ENCODE results near the gene ZSWIM3.
"Not testable (repeated sequence)": the region's sequence is repeated elsewhere in the genome, so short reads cannot be mapped to it uniquely, and the experiment has no call there.

Gene ZSWIM3

GRCh38 chr20:45823949-45824835, 33.2 kb upstream of the ZSWIM3 start:
- H3K4me3 ChIP-seq (ENCODE audit: low read length): no peak overlapping the region
- no peaks in the 10 kb centered on the region for H3K9me3 ChIP-seq (ENCODE audit: low read length)
- H2AFZ ChIP-seq (ENCODE audit: low read depth, low read length): no peak overlapping the region
- no peaks in the 10 kb centered on the region for H3K36me3 ChIP-seq (ENCODE audit: insufficient read depth, low read length)
- peaks cover 7% of the 10 kb centered on the region for H3K4me1 ChIP-seq (ENCODE audit: insufficient read depth, low read length)
- no peaks in the 10 kb centered on the region for H3K27me3 ChIP-seq (ENCODE audit: insufficient read depth, low read length)

GRCh38 chr20:45826381-45827019, 30.9 kb upstream of the ZSWIM3 start:
- H3K27me3 ChIP-seq (ENCODE audit: insufficient read depth, low read length): no peaks in the 10 kb centered on the region
- H3K36me3 ChIP-seq (ENCODE audit: insufficient read depth, low read length): no peaks in the 10 kb centered on the region
- no peaks in the 10 kb centered on the region for H3K9me3 ChIP-seq (ENCODE audit: low read length)
- peaks cover 7% of the 10 kb centered on the region for H3K4me1 ChIP-seq (ENCODE audit: insufficient read depth, low read length)
- H3K4me3 ChIP-seq (ENCODE audit: low read length): no peak overlapping the region
- H2AFZ ChIP-seq (ENCODE audit: low read depth, low read length): no peak overlapping the region

- H3K4me3 ChIP-seq (ENCODE audit: low read length): no peak within 1 kb of the TSS
These were observed 30.3 kb upstream of the ZSWIM3 start, which contains the start of gene TNNC2 for GRCh38 chr20:45827030-45827652. TNNC2 (minus strand) TSS chr20:45827312; CDS start chr20:45827248, 64 bp downstream.

GRCh38 chr20:45827712-45828111, 29.7 kb upstream of the ZSWIM3 start:
- H3K27me3 ChIP-seq (ENCODE audit: insufficient read depth, low read length): no peaks in the 10 kb centered on the region
- H3K4me3 ChIP-seq (ENCODE audit: low read length): no peak overlapping the region
- peaks cover 7% of the 10 kb centered on the region for H3K4me1 ChIP-seq (ENCODE audit: insufficient read depth, low read length)
- H2AFZ ChIP-seq (ENCODE audit: low read depth, low read length): no peak overlapping the region
- H3K9me3 ChIP-seq (ENCODE audit: low read length): no peaks in the 10 kb centered on the region
- no peaks in the 10 kb centered on the region for H3K36me3 ChIP-seq (ENCODE audit: insufficient read depth, low read length)

More at GRCh38 chr20:45827030-45827652, 30.3 kb upstream of the ZSWIM3 start, which contains the start of gene TNNC2:
- Histone ChIP-seq H3K27me3 (ENCODE audit: insufficient read depth, low read length) (no peaks in the 10 kb centered on the region), H3K4me1 (ENCODE audit: insufficient read depth, low read length) (peaks cover 7% of the 10 kb centered on the region), H2AFZ (ENCODE audit: low read depth, low read length) (no peak within 1 kb of the TSS), H3K36me3 (ENCODE audit: insufficient read depth, low read length) (no peaks in the 10 kb centered on the region), H3K9me3 (ENCODE audit: low read length) (no peaks in the 10 kb centered on the region)

- no peaks in the 10 kb centered on the region for H3K27me3 ChIP-seq (ENCODE audit: insufficient read depth, low read length)
- H3K36me3 ChIP-seq (ENCODE audit: insufficient read depth, low read length): no peaks in the 10 kb centered on the region
- no peak overlapping the region for H2AFZ ChIP-seq (ENCODE audit: low read depth, low read length)
- H3K4me3 ChIP-seq (ENCODE audit: low read length): no peak overlapping the region
- H3K4me1 ChIP-seq (ENCODE audit: insufficient read depth, low read length): peaks cover 13% of the 10 kb centered on the region
- no peaks in the 10 kb centered on the region for H3K9me3 ChIP-seq (ENCODE audit: low read length)
These were observed 28.8 kb upstream of the ZSWIM3 start for GRCh38 chr20:45828589-45828988.

GRCh38 chr20:45829673-45830106, 27.7 kb upstream of the ZSWIM3 start:
- not testable (repeated sequence) for H3K4me3 ChIP-seq (ENCODE audit: low read length); H3K9me3 ChIP-seq (ENCODE audit: low read length); H2AFZ ChIP-seq (ENCODE audit: low read depth, low read length); H3K27me3 ChIP-seq (ENCODE audit: insufficient read depth, low read length); H3K36me3 ChIP-seq (ENCODE audit: insufficient read depth, low read length)
- H3K4me1 ChIP-seq (ENCODE audit: insufficient read depth, low read length): peaks cover 17% of the 10 kb centered on the region

- Histone ChIP-seq H3K4me3 (ENCODE audit: low read length) (peak overlapping the region; percentile 74), H2AFZ (ENCODE audit: low read depth, low read length) (no peak overlapping the region), H3K27me3 (ENCODE audit: insufficient read depth, low read length) (no peaks in the 10 kb centered on the region), H3K36me3 (ENCODE audit: insufficient read depth, low read length) (peaks cover 6% of the 10 kb centered on the region), H3K4me1 (ENCODE audit: insufficient read depth, low read length) (peaks cover 12% of the 10 kb centered on the region), H3K9me3 (ENCODE audit: low read length) (no peaks in the 10 kb centered on the region)
These were observed 24.8 kb upstream of the ZSWIM3 start for GRCh38 chr20:45832619-45833018.

- Histone ChIP-seq H3K36me3 (ENCODE audit: insufficient read depth, low read length) (peaks cover 6% of the 10 kb centered on the region), H2AFZ (ENCODE audit: low read depth, low read length) (peak within 1 kb of the TSS; percentile 83), H3K27me3 (ENCODE audit: insufficient read depth, low read length) (no peaks in the 10 kb centered on the region), H3K9me3 (ENCODE audit: low read length) (no peaks in the 10 kb centered on the region), H3K4me1 (ENCODE audit: insufficient read depth, low read length) (peaks cover 12% of the 10 kb centered on the region), H3K4me3 (ENCODE audit: low read length) (peak within 1 kb of the TSS; percentile 74)
These were observed 24.2 kb upstream of the ZSWIM3 start, which contains the start of gene SNX21 for GRCh38 chr20:45833030-45833882. SNX21 (plus strand) TSS chr20:45833799; CDS start chr20:45833920, 121 bp downstream.

- Histone ChIP-seq H3K36me3 (ENCODE audit: insufficient read depth, low read length) (peaks cover 6% of the 10 kb centered on the region), H3K4me1 (ENCODE audit: insufficient read depth, low read length) (peaks cover 10% of the 10 kb centered on the region), H3K27me3 (ENCODE audit: insufficient read depth, low read length) (no peaks in the 10 kb centered on the region), H2AFZ (ENCODE audit: low read depth, low read length) (peak overlapping the region; percentile 83), H3K9me3 (ENCODE audit: low read length) (no peaks in the 10 kb centered on the region), H3K4me3 (ENCODE audit: low read length) (peak overlapping the region; percentile 74)
These were observed 23.3 kb upstream of the ZSWIM3 start for GRCh38 chr20:45833883-45834796.

GRCh38 chr20:45834797-45835161, 22.6 kb upstream of the ZSWIM3 start:
- H2AFZ ChIP-seq (ENCODE audit: low read depth, low read length): no peak overlapping the region
- no peaks in the 10 kb centered on the region for H3K9me3 ChIP-seq (ENCODE audit: low read length)
- H3K4me1 ChIP-seq (ENCODE audit: insufficient read depth, low read length): peaks cover 10% of the 10 kb centered on the region
- peak overlapping the region; percentile 74 for H3K4me3 ChIP-seq (ENCODE audit: low read length)
- no peaks in the 10 kb centered on the region for H3K27me3 ChIP-seq (ENCODE audit: insufficient read depth, low read length)
- peaks cover 6% of the 10 kb centered on the region for H3K36me3 ChIP-seq (ENCODE audit: insufficient read depth, low read length)

GRCh38 chr20:45835329-45835765, 22.1 kb upstream of the ZSWIM3 start:
- Histone ChIP-seq H3K27me3 (ENCODE audit: insufficient read depth, low read length) (no peaks in the 10 kb centered on the region), H2AFZ (ENCODE audit: low read depth, low read length) (no peak overlapping the region), H3K4me3 (ENCODE audit: low read length) (no peak overlapping the region), H3K9me3 (ENCODE audit: low read length) (no peaks in the 10 kb centered on the region), H3K4me1 (ENCODE audit: insufficient read depth, low read length) (peaks cover 10% of the 10 kb centered on the region), H3K36me3 (ENCODE audit: insufficient read depth, low read length) (peaks cover 7% of the 10 kb centered on the region)
